ENCODE results near the gene TGFBRAP1.

DNA sequence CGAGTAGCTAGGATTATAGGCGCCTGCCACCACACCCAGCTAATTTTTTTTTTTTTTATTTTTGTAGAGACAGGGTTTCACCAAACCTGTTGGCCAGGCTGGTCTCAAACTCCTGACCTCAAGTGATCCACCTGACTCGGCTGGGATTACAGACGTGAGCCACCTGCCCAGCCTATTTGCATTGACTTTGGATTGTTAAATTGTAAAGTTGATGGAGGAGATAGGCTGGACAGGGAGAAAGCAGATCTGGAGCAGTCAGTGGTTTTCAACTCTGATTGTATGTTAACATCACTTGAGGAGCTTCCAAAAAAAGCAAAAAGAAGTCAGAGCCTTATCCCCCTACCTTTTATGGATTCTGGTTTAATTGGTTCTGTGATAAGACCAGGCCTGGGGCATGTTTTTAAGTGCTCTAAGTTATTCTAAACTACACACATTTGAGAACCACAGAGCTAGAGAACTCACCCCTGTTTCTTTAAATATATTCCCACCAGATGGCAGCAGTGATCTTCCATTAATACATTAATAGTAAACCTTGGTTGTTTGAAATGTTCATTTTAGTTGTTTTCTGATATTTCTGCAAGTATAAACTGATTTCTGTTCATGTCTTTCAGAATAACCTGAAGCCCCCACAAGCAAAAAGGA, 15.3 kb upstream of the TGFBRAP1 start:
- TF ChIP-seq EZH2 (IDR thresholded peaks at IDR 0.05; ENCODE audit: low read length, unreplicated experiment), result no peak
- TF ChIP-seq, protein P1, sequence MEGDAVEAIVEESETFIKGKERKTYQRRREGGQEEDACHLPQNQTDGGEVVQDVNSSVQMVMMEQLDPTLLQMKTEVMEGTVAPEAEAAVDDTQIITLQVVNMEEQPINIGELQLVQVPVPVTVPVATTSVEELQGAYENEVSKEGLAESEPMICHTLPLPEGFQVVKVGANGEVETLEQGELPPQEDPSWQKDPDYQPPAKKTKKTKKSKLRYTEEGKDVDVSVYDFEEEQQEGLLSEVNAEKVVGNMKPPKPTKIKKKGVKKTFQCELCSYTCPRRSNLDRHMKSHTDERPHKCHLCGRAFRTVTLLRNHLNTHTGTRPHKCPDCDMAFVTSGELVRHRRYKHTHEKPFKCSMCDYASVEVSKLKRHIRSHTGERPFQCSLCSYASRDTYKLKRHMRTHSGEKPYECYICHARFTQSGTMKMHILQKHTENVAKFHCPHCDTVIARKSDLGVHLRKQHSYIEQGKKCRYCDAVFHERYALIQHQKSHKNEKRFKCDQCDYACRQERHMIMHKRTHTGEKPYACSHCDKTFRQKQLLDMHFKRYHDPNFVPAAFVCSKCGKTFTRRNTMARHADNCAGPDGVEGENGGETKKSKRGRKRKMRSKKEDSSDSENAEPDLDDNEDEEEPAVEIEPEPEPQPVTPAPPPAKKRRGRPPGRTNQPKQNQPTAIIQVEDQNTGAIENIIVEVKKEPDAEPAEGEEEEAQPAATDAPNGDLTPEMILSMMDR (conservative IDR thresholded peaks at IDR 0.05; ENCODE audit: low read depth, low read length), result peak; percentile 75
- TF ChIP-seq EZH2phosphoT487 (IDR thresholded peaks at IDR 0.05; ENCODE audit: borderline replicate concordance, low read length), result no peak

All from PC-3 (cell line).